OCI-LY3 (cell line): Measurements from ENCODE around the gene ZNF385D.

Experiments
- CTCF ChIP-seq: fragments of 200-600, 300-600 bp; sonication (generic); IDR thresholded peaks from 2 replicates; pipeline ENCODE4 v1.5.1; 2014; ENCODE audit warnings: antibody characterized with exemption, low read length, low read depth
- EZH2phosphoT487 ChIP-seq: fragments of 200-600 bp; shearing (Covaris generic); IDR thresholded peaks from 2 replicates; pipeline ENCODE4 v1.6.1; 2018; ENCODE audit warnings: antibody characterized with exemption, mixed run types, low read depth

- TF ChIP-seq CTCF (no peak), EZH2phosphoT487 (no peak)
Observed at GRCh38 chr3:21744793-21745192, 6.2 kb downstream of the ZNF385D start.
